Measurements from ENCODE around the gene PCSK2.

- TF ChIP-seq CTCF (IDR thresholded peaks at IDR 0.05; ENCODE audit: low read length) (no peak), EZH2 (optimal IDR thresholded peaks at IDR 0.05; ENCODE audit: low read depth, low read length) (no peak), EZH2phosphoT487 (IDR thresholded peaks at IDR 0.05; ENCODE audit: low read length) (no peak)
Observed at GRCh38 chr20:17418737-17419136, 191.9 kb downstream of the PCSK2 start.
